Right forelimb (tissue), 1 donor: ENCODE measurements around the gene AJAP1.

ENCODE experiments used
- DNase-seq: peaks from one replicate; pipeline ENCODE4 v3.0.0-alpha.2; 2018

Gene AJAP1

DNA sequence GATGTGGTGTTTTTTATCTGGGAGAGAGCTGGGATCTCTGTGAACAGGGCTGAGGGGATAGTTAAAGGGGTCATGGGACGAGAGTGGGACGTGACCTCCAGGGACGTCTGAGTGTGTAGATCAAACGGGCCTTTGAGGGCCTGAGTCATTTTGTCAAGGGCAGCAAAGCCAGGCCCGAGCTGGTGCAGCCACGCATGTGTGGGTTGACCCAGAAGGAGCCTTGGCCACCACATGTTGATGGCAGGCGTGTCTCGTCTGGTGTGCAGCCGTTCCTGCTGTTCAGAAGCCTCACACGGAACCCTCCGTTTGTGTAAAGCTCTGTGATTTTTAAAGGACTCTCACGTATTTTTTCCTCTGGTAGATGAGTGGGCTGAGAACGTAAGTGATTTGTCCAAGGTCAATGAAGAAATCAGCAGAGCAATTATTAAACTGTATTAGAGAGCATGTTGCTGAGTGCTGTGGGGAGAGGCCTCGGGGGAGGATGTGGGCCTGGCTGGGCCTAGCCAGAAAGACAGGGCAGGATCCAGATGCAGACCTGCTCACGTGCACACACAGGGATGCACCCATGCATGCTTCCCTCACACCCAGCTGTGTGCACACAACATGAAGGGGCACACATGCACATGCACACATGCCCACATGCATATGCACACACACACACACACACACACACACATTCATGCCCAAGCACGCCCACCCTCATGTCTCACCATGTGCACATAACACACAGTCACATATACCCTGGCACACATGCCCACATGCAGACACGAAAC, 89.8 kb downstream of the AJAP1 start:
- DNase-seq: no peak

DNA sequence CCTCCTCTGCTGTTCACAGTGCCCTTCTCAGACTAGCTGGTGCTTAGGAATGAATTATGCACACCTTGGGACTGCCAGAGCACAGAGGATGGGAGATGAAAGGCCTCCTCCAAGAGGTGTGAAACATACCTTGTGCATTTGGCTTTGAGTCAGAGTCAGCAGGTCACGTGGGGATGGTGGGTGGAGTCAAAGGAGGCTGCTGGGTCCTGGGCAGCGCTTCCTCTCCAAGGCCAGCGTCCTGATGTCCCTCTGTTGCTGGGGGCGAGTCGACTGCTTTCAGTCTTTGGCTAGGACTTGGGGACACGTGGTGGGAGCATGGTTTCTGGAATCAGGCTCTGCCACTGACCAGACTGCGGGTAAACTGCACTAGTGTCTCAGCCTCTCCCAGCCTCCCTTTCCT, 91.2 kb downstream of the AJAP1 start:
- DNase-seq: no peak

DNA sequence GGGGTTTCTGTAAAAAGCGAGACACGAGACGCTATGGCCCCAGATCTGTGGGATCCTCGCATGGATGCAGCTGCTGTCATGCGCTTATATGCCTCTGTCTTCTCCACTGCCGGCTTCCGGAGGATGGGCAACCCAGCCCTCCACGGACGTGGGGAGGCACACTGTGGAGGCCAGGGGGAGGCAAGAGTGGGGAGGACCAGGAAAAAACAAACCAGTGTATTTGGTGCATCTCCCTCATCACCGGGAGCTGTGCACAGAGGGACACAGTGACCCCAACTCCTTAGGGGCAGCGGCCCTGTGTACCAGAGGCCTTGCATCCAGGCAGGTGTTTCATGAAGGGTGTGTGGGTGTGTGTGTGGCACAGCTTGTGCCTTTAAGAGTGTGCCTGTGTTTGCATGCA, 95.0 kb downstream of the AJAP1 start:
- no peak for DNase-seq

DNA sequence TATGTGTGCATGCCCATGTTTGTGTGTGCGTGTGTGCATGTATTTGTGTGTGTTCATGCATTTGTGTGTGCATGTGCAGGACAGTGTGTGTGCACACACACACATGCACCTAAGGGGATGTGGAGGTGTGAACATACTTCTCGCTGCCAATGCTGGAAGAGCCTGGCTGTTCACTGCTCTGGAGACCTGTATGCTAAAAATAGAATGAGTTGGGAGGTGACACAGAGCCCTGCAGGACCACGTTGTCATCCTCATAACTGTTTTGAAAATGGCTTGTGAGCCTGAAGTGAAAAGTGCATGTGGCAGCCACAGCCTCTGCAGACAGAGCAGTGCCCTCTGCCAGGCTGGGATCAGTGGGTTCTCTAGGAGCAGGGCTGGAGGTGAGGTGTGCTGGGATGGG, 95.8 kb downstream of the AJAP1 start:
- DNase-seq: no peak

DNA sequence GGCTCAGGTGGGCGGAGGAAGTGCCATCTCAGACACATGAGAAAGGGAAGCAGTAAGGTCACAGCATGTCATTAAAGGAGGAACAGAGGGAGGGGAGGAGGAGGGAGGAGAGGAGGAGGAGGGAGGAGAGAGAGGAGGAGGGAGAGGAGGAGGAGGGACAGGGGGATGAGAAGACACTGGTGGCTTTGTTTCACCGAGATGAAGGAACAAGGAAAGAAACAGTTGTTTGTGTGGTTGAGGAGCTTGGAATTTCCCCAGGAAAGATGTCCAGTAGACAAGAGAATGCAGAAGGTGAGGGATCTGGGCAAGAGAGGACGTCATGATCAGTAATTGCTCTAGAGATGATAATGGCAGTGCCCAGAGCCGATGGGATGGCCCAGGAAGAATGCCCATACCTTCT, 97.7 kb downstream of the AJAP1 start:
- DNase-seq: no peak

DNA sequence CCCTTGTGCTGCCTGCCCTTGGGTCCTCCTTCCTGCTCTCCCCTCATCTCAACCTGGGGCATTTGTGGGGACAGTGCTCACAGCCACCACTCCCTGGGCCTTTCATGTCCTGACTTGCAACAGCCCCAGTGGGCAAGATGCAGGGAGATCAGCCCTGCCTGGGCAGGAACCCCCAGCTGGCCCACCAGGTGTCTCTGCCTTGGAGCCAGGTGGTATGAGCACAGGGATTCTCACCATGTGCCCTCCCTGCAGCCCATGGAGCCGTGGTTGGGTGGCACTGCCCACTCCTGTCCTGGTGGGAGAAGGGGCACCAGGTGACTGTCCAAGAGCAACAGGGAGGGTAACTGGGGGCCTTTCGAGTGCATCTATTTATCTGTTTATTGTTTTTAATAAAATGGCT, 100.4 kb downstream of the AJAP1 start:
- no peak for DNase-seq

DNA sequence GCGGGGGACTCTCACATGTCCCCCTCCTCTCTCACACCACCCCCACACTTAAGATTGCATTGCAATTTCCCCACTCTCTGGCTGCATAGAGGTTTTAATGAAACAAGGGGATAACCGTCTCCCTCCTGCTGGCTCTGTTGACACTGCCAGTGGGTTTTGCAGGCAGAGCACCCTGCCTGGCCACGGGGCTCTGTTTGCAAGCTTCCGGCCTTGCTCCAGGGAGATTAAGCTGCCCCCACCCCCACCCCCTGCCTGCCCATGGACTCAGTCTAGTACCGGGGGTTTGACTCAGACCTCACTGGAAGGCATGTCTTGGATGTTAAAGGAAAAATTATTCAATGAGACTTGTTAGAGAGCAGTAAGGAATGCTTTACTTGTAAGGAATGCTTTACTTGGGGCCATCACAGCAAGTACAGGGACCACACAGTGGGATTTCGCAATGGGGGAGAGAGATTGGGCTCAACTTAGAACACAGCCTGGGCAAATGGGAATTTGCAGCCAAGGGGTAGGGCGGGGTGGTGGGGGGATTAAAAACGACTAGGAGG, 101.0 kb downstream of the AJAP1 start:
- DNase-seq: no peak

DNA sequence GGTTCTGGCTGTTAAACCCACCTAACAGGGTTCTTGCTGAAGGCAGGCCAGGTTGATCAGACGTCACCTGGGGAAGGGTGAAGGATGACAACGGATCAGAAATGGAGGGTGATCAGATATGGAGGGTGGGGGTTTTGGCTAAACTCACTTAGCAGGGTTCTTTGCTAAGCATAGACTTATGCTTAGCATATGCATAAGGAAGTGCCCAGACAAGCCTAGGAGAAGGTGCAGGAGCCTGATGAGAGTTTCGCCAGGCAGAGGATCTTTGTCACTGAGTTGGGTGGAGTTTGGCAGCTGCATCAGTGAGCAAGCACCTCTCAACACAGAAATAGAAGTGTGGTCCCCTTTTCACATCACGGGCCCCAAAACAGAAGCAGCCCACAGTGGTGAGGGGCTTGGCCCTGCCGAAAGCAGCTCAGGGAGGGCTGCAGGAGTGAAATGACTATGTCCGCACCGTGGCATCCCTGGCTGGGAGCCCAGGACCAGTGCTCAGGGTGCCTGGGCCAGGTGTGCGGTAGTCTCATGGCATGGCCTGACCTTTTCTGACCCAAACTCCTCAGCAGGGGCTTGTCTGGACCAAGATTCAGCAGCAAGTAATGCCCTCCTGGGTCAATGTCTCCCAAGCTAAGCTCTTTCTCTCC, 101.6 kb downstream of the AJAP1 start:
- DNase-seq: no peak

DNA sequence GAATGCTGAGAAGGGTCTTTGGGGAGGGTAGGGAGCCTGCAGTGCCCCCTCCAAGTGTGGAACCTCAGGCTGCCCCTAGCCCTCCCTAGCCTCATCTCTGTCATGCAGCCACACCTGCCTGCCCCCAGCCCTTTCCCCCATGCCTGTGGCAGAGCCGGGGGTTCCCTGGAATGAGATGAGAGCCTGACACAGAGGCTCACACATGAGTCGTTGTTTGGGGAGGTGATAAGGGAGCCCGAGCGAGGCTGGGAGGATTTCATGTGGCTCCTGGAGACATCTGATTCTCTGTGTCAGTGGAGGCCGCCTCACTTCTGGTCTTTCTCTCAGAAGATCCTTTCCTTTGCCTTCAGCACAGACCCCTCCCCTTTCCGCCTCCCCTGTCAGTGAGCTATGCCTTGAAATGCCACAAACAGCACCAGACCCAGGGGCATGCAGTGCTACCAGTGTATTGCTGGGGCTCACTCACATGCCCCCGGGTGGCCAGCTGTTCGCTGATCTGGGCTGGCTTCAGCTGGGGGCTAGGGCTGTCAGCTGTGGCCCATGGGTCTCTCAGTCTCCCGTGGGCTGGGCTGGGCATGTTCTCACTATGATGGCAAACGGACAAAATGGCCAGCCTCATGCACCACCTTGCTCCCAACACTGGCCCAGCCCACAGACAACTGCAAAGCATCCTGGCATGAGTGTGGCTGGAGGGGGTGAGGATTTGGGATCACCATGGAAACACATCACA, 102.6 kb downstream of the AJAP1 start:
- DNase-seq: no peak

DNA sequence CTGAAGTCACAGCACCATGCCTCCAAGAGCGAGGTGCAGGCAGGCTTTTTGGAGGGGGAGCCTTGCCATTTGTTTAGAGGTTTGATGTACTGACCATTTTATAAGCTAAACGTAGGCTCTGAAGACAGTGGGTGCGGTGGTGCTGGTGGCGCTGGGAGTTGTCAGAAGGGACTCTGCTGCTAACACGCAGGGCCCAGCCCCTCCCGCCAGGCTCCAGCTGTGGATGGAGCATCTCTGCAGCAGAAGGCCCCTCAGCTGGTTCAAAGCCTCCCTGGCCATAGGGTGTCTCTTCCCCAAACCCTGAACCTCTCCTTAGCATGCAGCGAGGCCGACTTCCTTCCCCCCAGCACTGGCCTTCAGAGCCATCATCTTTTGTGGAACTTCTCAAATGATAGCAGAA, 105.3 kb downstream of the AJAP1 start:
- no peak for DNase-seq

DNA sequence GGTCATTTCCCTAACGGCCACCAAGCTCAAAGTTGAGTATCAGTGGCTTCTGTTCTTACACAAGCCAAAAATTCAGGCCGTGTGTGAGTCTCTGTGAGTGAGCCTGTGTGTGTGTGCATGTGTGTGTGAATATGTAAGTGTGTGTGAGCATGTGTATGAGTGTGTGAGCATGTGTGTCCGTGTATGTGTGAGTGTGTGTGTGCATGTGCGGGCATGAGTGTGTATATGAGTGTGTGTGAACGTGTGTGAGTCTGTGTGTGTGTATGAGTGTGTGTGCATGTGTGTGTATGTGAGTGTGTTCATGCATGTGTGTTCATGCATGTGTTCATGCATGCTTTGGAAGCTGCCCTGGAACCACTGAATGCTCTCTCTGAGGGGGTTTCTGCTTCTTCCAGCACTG, 105.7 kb downstream of the AJAP1 start:
- no peak for DNase-seq

DNA sequence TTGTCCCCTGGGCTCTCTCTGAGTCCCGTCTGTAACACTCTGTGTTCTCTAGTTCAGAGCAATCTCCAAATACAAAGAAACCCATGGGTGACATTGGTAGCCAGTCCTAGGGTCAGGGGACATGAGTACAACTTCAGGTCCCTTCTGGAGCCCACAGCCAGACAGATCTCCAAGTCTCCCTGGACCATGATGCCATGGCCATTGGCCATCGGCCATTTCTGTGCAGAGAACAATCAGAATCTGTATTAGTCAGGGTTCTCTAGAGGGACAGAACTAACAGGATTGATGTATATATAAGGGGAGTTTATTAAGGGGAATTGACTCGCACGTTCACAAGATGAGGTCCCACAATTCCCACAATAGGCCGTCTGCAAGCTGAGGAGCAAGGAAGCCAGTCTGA, 106.9 kb downstream of the AJAP1 start:
- no peak for DNase-seq

DNA sequence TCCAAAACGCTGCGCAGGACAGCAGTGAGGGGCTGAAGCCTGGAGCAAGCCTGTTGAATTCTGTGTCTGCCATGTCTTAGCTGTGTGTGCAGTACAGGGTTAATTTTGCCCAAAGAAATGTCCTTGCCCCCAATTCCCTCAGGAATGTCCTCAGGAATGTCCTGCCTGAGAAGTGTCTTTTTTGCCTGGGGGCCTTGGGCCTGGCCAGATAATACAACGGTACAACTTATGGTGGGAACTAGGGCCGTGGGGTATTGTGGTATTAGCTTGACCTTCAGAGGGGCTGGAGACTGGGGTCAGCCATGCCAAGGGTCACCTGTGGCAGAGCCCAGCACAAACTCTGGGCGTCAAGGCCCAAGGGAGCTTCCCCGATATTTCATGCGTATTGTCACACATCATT, 107.7 kb downstream of the AJAP1 start:
- no peak for DNase-seq

DNA sequence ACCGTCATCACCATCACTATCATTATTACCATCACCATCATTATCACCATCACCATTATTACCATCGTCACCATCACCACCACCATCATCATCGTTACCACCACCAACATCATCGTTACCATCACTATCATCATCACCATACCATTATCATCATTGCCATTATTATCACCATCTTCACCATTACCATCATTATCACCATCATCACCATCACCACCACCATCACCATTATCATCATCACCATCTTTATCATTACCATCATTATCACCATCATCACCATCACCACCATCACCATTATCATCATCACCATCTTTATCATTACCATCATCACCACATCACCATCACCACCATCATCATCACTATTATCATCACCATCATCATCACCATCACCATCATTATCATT, 112.9 kb downstream of the AJAP1 start:
- DNase-seq: no peak

DNA sequence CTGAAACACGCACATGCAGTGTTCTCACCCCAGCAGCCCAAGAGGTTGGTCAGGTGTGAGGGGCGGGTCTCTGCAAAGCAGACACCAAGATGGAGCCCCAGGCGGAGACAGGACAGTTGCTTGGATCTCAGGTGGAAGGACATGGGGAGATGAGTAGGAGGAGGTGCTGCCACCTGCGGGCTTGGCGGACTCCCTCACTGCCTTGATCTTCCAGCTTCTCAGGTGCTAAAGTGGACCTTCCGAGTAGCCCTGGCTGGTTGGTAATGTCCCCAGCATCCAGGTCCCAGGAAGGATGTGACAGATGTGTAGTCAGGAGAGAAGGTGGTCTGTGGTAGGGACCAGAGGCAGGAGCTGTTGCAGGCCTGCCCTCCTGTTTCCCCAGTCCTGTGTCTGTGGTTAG, 114.1 kb downstream of the AJAP1 start:
- no peak for DNase-seq

DNA sequence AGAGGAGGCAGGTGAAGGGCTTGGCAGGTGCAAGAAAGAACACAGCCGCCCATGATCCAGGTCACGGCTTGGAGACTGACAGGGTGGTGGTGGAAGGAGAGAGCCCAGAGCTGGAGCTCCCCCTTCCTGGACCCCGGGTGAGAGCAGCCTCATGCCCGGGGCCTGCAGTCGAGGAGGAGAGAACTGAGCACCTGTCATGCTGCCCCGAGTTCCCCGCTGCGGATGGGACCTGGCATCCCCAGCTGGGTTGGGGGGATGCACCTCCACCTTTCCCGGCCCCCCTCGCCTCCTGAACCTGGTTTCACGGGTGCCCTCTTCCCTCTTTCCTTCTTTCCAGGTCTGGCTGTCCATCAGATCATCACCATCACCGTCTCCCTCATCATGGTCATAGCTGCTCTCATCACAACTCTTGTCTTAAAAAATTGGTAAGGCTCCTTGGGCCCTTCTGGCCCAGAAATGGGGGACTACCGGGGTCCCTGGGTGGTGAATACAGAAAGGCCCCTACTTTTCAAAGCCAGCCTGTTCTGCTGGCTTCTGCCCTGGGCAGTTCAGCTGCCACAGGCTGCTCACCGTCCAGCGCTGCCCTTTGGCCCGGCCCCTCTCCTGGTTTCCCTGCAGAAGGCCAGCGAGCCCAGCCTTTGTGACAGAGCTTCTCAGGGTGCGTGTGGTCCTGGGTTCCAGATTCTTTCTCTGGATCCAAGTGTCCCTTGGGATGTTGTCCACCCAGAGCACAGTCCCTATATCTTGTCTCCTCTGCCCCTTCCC, 115.3 kb downstream of the AJAP1 start:
- DNase-seq: no peak

DNA sequence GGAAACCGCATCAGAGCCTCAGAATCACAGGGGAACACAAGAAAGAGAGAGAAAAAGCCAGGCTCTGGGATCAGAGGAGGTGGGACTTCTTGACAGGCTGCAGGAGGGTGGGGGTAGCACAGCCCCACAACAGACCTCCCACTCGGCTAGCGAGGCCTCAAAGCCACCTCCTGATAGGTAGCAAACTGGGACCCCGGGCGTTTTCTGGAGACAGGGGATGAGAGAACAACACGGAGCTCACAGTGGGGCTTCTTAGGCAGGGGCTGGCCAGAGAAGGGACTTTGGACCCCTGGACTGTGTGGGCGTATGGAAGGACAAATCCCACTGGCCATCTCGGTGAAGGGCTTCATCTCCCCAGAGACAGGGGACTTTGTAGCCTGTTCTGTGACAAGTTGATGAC, 116.3 kb downstream of the AJAP1 start:
- no peak for DNase-seq

DNA sequence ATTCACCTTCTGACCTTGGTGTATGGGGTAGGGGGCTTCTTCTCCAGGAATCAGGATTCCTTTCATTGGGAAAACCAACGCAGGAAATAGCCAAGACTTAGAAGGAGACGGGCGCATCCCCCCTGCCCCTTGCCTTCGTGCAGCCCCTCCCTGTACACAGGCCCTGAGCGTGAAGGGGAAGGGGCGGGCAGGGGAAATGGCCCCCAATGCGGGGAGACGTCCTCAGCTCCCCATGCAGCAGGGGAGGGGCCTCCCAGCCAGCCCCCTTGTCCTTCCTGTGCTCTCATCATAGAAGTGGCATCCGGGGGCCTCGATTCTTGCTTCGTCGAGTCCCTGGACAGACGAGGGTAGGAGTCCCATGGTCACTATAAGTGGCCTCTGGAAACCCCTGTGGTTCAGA, 116.9 kb downstream of the AJAP1 start:
- DNase-seq: no peak

DNA sequence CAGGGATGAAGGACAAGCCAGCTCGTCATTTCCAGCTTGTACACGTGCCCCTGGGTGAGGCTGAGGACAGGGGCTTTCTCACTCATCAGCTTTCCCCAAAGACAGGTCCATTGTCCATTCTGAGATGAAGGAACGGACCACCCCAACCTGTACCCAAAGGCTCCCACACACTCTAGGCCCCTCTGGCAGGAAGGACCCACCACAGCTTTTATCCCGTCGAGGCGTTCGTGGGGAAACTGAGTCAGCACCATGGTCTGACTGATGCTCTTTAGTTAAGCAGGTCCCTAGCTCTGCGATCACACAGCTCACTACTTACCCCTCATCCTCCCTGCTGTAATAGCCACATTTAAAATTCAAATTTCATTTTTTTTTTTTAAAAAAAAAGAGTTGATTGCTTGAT, 117.3 kb downstream of the AJAP1 start:
- no peak for DNase-seq

DNA sequence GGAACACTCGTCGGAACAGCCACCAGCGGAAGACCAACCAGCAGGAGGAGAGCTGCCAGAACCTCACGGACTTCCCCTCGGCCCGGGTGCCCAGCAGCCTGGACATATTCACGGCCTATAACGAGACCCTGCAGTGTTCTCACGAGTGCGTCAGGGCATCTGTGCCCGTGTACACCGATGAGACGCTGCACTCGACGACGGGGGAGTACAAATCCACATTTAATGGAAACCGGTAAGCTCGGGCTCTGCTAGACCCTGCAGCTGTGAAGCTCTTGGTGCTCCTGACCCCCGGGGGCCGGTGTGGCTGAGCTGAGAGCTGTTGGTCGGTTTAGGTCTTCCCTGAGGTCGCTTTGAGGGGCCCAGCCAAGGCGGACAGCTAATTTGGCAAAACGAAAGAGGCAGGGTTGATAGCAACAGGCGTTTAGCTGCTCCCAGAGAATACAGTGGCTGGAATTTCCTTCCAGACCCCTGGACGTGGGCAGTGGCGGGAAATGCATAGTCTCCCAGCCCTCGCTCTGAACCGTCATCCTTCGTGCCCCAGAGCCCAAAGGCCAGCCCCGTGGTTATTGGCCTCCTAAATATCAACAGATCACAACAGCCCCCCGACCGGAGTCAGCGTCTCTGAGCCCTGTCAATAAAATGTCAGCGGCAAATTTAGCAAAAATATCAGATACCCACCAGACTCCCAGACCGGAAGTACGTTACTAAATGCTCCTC, 118.0 kb downstream of the AJAP1 start:
- DNase-seq: no peak

DNA sequence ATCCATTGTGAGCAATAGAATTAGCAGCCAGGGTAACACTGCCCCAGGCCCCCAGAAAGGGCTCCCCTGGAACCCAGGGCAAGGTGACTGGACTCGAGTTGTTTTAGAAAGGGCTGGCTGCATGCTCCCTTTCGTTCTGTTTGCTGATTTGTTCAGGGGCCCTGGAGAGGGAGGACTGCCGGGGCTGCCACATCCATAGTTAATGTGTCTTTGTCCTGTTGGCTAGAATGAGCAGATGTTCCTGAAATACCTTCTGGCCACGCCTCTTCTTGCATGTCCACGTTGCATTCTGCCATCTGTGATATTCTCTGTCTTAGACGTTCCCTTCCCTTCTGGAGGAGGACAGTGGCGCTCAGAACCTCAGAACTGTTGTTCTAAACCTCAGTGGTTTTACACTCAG, 118.8 kb downstream of the AJAP1 start:
- DNase-seq: no peak

DNA sequence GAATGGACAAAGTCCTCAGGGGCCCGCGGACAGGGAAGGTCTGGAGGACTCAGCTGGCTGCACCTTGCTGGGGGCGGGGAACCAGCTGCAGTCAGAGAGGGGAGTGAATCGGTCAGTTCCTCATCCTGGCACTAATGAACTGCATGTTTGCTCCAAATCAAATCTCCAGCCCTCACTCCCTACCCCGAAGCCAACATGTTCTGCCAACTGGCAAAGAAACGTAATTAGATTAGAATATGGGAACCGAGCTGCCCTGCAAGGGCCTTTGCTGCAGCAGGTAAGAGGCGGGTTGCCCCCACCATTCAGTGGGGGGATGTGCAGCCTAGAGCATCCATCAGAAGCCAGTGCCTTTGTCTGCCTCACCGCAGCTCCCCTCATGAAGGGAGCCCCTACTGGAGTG, 121.1 kb downstream of the AJAP1 start:
- DNase-seq: no peak

DNA sequence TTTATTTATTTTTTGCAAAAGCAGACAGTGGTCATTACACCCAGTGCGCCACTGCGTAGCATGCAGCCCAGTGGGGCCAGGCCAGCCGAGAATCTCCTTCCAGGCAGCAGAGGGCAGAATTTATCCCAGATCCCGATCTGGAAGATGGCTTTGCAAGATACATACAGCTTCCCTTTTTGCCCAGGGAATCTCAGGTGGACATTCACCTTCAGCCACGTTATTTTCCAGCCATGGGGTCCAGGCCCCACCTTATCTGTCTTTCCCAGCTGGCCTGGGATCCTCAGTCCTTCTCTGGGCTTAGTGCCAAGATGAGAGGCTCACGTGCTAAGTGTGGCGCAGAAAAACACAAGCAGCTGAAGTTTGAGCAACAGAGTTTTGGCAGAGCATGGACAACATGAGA, 123.6 kb downstream of the AJAP1 start:
- no peak for DNase-seq
